GM19023 (cell line): ENCODE measurements around the gene TMEM266.

Experiments used
- ATAC-seq: cut with Tn5 transposase; IDR thresholded peaks from one replicate; pipeline ENCODE4 v1.9.1; 2021; ENCODE audit warnings: mild to moderate bottlenecking, moderate library complexity; ENCODE audit not compliant: unreplicated experiment

The TMEM266 gene

GRCh38 chr15:76199106-76200082 lies 139.6 kb downstream of the TMEM266 start:
- ATAC-seq = no peak

DNA sequence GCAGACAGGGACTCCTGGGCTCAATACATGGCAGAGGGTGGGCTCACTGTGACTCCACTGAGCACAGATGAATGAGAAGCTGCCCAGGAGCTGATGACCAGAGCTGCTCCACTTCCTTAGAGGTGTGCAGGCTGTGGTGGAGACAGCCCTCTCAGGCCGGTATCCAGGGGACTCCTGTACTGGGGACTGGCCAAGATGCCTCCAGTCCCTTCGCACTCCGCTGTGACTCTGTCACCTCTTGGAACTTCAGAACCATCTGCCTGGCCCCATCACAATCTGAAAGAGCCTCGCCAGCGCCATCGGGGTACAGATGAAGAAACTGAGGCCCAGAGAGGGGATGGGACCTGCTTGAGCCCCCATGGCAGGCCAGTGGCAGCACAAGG lies 140.3 kb downstream of the TMEM266 start:
- no peak for ATAC-seq

- no peak for ATAC-seq
Measured at GRCh38 chr15:76200641-76201105, 140.9 kb downstream of the TMEM266 start.

GRCh38 chr15:76201536-76202255 lies 141.9 kb downstream of the TMEM266 start:
- no peak for ATAC-seq

GRCh38 chr15:76203346-76204108 lies 143.7 kb downstream of the TMEM266 start:
- no peak for ATAC-seq

GRCh38 chr15:76204109-76204845 lies 144.5 kb downstream of the TMEM266 start:
- ATAC-seq = no peak

GRCh38 chr15:76204916-76205460 lies 145.2 kb downstream of the TMEM266 start:
- no peak for ATAC-seq

DNA sequence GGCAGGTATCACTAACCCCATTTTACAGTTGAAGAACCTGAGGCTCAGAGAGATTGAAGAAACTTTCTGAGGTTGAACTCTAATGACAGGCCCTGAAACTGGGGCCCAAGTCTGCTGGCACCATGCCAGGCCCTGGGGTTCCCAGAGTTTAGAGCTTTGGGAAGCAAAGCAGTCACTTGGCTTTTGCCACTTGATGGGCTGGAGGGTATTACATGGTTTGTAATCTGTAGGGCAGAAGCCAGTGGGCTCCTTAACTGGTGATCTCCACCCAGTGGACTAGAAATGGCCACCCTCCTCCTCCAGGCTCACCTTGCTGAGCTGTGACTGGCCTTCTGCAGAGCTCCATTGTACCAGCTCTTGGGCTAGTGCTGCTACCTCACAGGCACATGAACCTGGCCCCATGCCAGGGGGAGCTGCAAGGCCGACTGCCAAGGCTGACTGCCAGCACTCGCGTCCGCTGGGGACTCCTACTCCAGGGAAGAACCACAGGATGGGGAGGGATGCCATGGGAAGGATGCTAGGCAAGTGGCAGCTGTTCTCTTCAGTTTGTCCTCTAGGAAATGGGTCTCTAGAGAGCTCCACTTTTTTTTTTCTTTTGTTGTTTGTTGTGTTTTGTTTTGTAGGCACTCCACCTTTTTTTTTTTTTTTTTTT lies 146.7 kb downstream of the TMEM266 start:
- ATAC-seq = no peak

DNA sequence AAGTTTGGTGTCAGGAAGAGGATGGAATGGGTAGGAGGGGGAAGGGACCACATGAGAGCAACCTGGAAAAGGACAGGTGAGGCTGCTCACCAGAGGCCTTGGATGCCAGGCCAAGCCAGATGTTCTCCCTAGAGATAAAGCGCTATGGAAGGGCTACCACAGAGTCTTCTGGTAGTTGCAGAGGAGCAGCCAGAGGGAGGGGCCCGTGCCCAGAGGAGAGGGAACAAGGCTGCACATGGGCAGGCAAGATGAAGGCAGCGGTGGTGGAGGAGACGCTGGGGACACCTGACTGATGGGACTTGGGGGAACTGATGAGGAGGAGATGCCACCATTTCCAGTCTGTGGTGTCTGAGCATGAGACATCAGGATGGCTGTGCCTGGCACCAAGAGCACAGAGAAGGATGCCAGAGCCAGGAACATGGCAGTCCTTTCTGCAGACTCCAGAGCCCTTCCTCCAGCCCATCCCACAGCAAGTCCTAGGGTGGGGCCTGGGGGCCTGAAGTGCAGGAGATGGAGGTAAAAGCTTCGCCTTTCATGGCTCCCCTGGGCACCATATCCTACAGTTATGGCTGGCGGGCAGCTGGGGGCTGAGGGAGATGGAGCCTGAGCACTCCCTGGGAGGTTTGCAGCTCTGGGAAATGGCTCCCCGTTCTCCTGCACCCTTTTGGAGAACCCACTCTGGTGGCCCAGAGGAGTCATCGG lies 148.4 kb downstream of the TMEM266 start:
- ATAC-seq = no peak

GRCh38 chr15:76208786-76209424 lies 149.1 kb downstream of the TMEM266 start:
- no peak for ATAC-seq

- no peak for ATAC-seq
Measured at GRCh38 chr15:76209523-76209922, 149.7 kb downstream of the TMEM266 start.

DNA sequence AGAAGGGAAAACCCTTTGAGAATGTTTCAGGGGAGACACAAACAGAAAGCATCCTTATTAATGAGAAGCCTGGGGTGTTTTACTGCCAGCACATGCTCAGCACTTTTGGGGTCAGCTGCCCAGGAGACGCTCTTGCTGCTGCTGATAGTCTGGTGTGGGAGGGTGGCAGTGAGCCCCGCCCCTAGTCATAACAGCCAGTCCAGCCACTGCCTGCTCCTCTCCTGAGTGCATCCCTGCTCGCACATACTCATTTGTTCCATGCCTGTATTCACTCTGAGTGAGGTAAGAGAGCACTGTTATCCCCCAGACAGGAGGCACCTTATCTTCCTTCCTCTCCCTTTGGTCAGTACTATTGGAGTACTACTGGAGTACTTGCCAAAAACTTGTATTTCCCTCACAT lies 150.2 kb downstream of the TMEM266 start:
- no peak for ATAC-seq

- ATAC-seq = no peak
Measured at GRCh38 chr15:76215634-76216033, 155.8 kb downstream of the TMEM266 start.

- ATAC-seq = no peak
Measured at GRCh38 chr15:76217029-76217881, 157.5 kb downstream of the TMEM266 start.

GRCh38 chr15:76217882-76218217 lies 158.1 kb downstream of the TMEM266 start:
- no peak for ATAC-seq

GRCh38 chr15:76221085-76221767 lies 161.4 kb downstream of the TMEM266 start:
- no peak for ATAC-seq

- ATAC-seq = no peak
Measured at GRCh38 chr15:76222159-76222558, 162.4 kb downstream of the TMEM266 start.
